ENCODE results near the gene SCD.
"Not testable (repeated sequence)": the region's sequence is repeated elsewhere in the genome, so short reads cannot be mapped to it uniquely, and the experiment has no call there.

SCD gene

GRCh38 chr10:100346765-100347567 lies at the start of gene SCD:
Gene SCD (plus strand): TSS chr10:100347233. CDS start chr10:100347505, 272 bp downstream.
- DNase-seq, result peak; percentile 76 to 79

GRCh38 chr10:100297242-100297641 lies 49.8 kb upstream of the SCD start:
- no peak for DNase-seq

- DNase-seq, result not testable (repeated sequence)
Observed at GRCh38 chr10:100301123-100301522, 45.9 kb upstream of the SCD start.

- peak in 1 of 2 experiments; percentile 14 for DNase-seq
Observed at GRCh38 chr10:100303724-100304319, 43.2 kb upstream of the SCD start.

- no peak for DNase-seq
Observed at GRCh38 chr10:100304414-100304813, 42.6 kb upstream of the SCD start.

GRCh38 chr10:100306861-100307260 lies 40.2 kb upstream of the SCD start:
- DNase-seq, result no peak

GRCh38 chr10:100307684-100308083 lies 39.3 kb upstream of the SCD start:
- DNase-seq, result no peak

GRCh38 chr10:100311298-100311697 lies 35.7 kb upstream of the SCD start:
- DNase-seq, result no peak

- no peak for DNase-seq
Observed at GRCh38 chr10:100315615-100316014, 31.4 kb upstream of the SCD start.

- no peak for DNase-seq
Observed at GRCh38 chr10:100318207-100318606, 28.8 kb upstream of the SCD start.

GRCh38 chr10:100319707-100320402 lies 27.2 kb upstream of the SCD start:
- DNase-seq, result peak; percentile 81 to 93

GRCh38 chr10:100325158-100325557 lies 21.9 kb upstream of the SCD start:
- DNase-seq, result no peak

GRCh38 chr10:100327007-100327717 lies 19.9 kb upstream of the SCD start:
- no peak for DNase-seq

GRCh38 chr10:100327718-100328009 lies 19.4 kb upstream of the SCD start:
- DNase-seq, result no peak

GRCh38 chr10:100328198-100328597 lies 18.8 kb upstream of the SCD start:
- DNase-seq, result no peak

GRCh38 chr10:100330079-100330478 lies 17.0 kb upstream of the SCD start, which contains the start of gene PKD2L1:
Gene PKD2L1 (minus strand): TSS chr10:100330228. CDS start chr10:100330103, 125 bp downstream.
- DNase-seq, result no peak

GRCh38 chr10:100333106-100333505 lies 13.9 kb upstream of the SCD start:
- no peak for DNase-seq

- DNase-seq, result no peak
Observed at GRCh38 chr10:100333661-100334440, 13.2 kb upstream of the SCD start.

GRCh38 chr10:100334762-100335161 lies 12.3 kb upstream of the SCD start:
- no peak for DNase-seq

- peak; percentile 35 to 55 for DNase-seq
Observed at GRCh38 chr10:100338434-100339036, 8.5 kb upstream of the SCD start.

- DNase-seq, result no peak
Observed at GRCh38 chr10:100339236-100339635, 7.8 kb upstream of the SCD start.
